GM19467 (cell line): ENCODE results near the gene GRB10.

Source experiments
- ATAC-seq: cut with Tn5 transposase; IDR thresholded peaks from one replicate; pipeline ENCODE4 v1.9.1; 2021; ENCODE audit warnings: mild to moderate bottlenecking, moderate library complexity; ENCODE audit not compliant: unreplicated experiment

GRB10 gene

DNA sequence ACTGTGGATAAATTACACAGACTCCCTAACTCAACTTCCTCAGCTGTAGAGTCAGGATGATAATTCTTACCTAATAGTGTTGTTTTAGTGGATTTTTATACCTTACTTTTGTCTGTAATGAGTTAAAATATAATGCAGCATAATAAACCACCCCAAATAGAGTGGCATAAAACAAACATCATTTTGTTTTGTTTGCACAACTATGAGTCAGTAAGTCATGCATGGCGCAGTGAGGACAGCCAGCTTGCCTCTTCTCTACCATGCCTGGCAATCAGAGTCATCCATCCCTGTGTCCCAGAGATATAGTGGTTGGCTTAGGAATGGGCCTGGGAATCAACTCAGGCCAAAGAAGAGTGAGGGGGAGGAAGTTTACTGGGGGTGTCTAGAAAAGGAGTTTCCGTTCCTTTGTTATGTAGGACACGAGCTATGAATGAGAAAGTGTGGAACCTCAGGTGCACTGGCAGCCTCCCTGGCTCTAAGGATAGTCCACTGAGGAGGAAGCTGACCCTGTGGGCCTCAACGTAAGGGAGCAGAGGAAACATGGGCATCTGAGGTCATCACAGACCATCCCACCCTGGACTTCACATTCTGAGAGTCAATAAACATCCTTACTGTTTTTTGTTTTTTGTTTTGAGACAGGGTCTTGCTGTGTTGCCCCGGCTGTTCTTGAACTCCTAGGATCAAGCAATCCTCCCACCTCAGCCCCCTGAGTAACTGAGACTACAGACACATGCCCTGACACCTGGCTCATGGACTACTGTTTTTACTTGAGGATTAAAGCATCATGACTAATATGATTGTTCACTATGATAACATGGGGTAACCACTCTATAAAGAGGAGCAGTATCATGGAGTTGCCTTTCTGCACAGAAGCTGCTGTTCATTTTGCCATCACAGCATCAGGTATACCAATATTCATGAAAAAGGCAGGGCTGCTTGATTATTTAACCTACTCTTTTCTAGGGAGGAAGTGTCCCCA, 21.0 kb upstream of the GRB10 start:
- ATAC-seq: no peak

DNA sequence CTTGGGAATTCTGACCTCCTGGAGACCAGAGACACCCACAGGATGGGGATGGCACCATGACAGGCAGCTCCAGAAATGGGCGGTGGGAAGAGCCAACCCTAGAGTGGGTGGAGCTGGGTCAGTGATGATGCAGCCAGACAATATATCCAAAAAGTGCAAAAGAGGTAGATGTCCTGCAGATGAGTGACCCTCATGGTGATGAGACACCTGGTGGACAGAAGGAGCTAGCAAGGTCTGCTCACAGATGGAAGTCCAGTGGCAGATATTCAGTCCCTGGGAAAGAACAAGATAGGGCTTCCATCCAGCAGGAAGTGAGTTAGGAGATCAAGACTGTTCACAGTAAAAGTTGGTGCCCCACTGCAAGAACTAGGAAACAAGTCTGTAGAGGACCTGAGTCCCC, 19.2 kb upstream of the GRB10 start:
- no peak for ATAC-seq

DNA sequence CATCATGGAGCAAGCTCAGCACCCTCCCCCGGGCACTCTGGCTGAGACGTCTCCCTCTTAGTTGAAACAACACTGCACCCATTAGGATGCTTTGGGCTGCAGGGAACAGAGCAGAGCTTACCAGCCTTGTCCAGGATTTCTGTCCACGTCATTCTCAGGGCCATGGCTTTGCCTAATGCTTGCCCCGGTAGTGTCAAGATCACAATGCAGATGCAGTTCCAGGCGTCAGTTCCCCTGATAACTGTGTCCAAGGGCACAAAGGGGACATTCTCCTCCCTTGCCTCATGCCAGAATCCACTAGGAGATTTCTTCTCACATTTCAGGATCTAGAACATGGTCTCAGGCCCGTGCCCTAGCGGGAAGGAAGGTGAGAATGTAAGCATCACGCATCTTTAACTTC, 17.2 kb upstream of the GRB10 start:
- ATAC-seq: no peak

DNA sequence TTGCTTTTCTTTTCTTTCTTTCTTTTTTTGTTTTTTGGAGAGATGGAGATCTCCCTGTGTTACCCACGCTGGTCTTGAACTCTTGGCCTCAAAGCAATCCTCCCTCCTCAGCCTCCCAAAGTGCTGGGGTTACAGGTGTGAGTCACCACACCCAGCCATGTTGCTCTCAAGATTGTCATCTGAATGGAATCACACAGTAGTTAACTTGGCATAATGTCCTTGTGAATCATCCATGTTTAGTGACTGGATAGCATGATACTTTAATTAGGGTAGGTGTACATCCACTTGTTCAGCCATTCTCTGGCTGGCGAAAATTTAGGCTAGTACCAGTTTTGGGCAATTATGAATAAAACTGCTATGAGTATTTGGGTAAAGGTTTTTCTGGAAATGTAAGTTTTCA, 15.4 kb upstream of the GRB10 start:
- ATAC-seq: no peak

DNA sequence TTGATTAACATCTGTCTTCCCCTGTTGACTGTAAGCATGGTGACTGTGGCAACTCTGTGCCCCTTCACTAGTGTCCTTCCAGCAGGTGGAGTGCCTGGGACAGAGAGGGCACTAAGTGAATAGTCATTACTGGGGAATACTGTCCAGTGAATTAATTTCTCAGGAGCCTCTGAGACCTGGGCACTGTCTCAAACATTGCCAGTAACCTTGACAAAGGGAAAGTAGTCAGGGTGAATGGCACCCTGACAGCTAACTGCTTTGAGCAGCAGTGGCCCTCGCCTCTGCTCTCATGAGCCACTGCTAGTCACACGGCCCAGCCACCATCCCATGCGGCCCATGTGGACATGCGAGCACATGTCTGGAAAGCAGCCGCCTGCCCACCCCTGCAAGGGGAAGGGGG, 13.1 kb upstream of the GRB10 start:
- ATAC-seq: no peak

DNA sequence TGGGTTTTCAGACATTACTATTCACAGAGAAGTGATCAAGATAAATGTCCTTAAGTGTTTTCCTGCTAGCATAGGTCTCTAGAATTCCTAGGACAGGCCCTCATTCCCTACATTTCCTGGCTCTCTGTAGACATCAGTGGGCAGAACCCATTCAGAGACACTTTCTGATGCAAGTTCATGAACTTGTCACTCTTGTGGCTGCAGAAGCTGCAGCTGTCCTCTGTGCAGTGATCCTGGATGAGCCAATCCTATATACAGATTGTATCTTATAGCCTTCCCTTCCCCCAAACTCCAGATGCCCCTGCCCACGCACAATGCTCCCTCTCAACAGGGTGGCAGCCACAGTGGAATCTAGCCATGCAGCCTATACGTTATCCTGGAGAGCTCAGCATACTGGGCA, 12.6 kb upstream of the GRB10 start:
- ATAC-seq: no peak

DNA sequence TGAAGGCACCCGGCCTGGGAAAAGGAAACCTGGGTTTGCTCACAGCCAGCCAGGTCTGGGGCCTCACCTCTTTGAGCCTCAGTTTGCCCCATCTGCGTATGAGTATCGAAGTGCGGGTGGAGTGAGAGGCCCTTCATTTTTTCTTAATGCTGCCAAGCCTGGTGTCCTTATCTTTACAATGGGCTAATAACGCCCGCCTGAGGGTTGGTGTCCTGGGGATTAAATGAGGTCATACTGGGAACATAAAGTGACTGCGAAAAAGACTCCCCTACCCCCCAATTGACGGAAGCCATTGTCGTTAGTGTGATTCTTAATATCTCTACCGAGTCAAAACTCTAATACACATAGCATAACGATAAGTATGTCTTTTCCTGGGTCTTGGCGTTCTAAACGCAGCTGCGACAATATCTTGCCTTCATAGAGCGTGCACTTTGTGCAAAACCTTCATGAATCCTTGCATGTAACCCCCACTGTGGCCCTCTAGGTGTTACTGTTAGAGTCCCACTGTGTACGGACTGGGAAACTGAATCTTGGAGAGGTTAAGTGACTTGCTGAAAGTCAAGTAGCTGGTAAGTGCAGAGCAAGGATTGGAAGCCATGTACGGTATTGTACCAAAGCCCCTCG, 11.4 kb upstream of the GRB10 start:
- ATAC-seq: no peak

DNA sequence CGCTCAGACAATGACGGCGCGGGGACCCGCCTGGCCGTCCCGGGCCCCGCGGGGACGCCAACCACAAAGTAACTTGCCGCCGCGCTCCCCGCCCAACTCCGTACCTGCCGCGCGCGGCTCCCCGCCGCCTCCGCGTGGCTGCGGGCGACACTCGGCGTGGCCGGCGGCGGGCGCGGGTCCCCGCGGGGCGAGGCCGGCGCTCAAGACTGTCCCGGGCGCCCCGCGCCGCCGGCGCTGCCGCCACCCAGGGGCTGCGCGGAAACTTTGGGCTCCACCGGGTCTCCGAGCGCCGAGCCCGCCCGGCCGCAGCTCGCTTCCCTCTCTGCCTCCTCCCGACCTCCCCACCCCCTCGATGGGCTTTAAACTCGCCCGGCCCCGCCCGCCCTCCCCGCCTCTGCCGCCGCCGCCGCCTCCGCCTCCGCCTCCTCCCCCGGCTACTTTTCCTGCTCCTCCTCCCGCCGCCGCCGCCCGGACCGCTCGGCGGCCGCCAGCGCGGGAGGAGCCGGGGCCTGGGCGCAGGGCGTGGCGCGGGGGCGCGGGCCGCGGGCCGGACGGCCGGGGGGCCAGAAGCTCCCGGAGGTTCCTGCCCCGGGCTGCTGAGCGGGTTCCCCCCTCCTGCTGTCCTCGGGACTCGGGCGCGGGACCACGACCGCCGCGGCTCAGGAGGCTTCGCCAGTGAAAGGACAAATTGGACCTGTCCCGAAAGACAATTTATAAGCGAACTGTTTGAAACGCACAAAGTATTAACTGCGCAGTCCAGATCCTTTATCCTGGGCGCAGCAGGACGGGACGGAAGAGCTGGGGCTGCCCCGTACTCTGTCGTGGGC, 10.6 kb upstream of the GRB10 start:
- ATAC-seq: no peak

DNA sequence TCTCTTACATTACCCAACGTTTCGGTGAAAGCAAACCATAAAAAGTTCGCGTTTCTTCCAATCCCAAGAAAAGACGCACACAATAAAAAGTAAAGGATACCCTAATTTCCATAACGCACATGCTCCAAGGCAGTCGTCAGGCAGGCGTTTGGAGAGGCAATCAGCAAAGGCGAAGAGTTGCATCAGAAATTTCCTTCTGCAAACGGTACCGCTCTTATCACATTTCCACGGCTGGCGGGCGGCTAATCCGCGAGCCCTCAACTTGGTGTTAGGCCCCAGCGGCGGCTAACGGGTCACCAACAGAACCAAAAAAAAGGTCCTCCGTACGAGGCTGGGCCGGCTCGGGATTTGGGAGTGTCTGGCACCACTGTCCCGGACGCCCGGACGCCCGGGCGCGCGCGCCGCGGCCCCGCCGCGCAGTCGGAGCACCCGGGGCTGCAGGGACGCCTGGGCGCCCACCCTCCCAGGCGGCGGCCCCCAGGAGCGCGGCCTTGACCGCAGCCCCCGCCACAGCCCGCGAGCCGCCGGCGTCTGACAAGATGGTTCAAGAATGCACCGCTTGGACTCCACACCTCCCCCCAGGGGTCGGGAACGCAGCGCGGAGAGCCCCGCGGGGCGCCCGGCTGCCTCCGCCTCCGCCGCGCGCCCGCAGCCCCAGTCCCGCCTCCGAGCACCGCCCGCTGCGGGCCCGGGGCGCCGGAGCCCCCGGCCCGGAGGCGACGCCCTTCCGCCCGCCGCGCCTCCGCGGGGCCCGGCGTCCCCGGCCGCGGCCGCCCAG, 9.8 kb upstream of the GRB10 start:
- no peak for ATAC-seq

DNA sequence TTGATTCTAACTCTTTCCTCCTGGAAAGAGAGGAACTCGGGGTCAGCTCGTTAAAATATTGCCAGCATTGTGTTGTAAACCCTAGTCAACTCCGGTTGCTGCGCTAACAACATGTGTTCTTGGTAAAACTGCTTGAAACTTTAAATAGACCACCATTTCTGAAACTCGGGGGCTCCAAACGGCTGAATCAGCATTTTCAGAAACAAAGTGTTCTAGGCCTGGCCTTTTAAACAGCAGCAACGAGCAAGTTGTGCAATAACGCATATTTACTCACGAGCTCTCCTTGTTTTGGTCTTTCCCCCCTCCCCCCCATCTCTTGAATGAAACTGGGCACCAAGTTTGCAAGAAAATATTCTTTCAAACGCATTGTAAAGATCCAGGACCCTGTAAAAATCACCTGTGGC, 9.2 kb upstream of the GRB10 start:
- ATAC-seq: no peak

DNA sequence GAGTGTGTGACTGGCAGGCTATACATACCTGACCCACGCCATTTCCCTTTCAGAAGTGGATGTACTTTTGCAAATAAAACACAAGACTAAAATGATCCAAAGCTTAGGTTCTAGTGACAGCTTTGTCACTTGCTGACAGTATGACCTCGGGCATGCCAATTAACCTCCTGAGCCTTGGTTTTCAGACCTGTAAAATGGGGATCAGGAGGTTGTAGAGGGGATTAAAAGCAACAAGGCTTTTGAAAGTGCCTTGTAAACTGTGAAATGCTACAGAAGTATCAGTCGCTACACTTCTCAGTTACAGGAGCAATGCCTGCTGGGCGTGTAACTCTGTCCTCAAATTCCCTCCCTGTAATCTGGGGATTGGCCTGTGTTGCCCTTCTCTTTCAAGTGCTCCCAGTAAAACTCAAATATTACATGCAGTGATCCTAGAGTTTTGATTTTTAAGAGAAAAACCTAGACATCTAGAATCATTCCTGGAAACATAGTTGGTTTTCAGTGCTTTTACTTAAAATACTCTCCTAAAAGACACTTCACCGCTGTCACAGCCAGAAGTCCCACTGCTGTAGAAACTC, 8.8 kb upstream of the GRB10 start:
- no peak for ATAC-seq

DNA sequence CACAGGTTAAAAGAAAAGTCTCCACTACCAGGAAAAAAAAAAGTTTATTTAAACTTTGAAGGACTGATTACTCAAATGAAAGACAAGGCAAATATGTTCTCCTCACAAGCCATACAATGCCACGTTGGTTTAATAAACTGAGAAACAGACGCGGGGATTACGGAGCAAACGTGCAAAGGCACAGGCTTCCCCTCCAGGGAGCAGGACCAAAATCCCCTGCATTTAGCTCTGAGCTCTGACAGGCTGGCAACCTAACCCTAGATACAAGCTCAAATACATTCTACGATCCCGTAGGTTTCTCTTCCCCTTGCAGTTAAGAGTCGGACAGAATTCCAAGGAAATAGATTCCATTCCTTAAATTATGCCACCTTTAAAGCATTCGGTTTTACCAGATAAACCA, 7.7 kb upstream of the GRB10 start:
- ATAC-seq: no peak

DNA sequence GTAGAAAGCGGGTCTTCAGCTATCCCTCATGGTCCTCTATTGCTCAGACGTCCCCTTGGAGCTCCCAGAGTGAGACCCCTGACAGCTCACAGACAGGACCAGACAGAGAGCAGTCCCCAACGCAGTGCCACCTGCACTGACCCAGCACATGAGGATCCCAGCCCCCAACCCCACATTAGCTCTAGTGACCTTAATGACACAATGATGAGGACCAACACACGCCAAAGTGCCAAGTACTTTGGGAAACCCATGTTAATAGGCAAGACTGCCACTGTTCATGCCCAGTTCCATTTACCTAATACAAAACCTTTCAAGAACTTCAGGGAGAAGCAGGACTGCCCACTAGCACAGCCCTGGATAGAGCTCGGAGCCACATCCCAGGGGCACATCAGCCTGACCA, 5.7 kb upstream of the GRB10 start:
- ATAC-seq: no peak

DNA sequence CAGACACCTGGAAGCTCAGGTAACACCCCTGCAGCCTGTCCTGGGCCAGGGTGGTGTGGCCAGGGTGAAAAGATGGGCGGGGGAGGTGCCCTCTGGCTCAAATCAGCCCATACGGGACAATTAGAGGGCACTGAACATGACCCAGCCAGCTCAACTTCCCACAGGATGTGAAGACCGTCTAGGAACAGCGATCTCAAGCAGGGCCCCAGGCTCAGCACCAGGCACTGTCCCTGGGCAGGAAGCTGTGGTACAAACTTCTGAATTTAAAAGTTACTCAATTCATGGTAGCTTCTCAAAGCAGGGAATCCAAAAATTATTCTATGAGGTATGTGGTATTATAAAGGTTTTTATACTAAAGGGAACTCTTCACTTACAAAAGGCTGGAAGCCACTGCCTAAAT, 5.1 kb upstream of the GRB10 start:
- no peak for ATAC-seq

DNA sequence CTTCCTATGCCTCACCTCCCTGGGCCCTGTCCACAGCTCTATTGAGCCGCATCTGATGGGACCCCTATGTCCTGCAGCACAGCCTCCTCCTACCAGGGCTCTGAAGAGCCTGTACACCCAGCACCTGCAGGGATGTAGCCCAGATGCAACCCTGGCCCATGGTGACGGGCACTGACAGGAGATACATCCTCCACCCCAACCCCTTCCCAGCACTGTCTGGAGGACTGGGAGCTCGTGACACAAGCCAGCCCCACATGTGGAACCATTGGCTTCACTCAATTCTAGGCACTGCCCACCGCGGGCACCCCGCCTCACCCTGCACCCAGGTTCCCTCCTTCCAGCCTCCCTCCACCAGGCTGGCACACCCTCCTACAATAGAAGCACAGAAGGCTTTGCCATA, 2.6 kb upstream of the GRB10 start:
- ATAC-seq: no peak

DNA sequence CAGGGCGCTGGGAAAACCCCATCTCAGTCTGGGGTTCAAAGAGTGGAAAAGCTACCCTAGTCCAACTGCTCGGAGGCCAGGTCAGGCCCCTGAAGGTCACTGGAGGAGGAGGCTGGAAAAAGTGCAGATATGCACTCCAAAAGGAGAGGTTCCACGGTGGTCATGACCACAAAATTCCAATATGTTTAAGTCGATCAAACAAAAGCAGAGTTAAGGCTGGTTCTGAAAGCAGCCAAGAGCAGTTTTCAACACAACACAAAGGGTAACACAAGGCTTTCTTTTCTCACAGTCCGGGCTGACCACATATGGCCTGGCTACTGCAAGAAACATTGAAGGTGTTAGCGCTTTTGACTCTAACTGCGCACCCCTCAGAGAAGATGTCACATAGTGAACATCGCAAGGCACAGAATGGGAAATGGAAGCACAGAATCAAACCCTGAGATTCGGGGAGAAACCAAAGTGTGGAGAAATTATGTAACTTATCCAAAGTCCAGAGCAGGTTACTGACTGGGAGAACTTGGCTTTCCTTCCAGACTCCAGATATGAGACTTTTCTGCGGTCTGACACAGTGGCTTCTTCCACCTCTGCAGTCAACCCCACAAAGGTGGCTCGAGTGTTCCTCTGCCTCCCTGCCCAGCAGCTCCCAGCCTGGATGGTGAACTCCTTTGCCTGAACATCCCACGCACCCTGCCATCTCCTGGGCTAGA, 1.3 kb upstream of the GRB10 start:
- no peak for ATAC-seq

DNA sequence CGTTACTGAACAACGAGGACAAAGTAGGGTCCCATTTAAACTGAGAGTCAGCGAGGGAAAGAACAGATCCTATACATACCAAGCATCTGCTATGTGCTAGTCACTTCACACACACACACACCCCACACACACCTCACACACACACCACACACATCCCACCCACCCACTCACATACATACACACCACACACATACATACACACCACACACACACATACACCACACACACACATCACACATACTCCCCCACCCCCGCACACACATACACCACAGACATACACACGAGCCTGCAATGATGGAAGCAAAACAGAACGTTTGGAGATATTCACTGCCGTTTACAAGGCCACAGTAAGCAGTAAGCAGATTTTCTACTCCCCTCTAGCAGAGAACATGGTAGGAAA, 607 bp upstream of the GRB10 start:
- ATAC-seq: no peak

DNA sequence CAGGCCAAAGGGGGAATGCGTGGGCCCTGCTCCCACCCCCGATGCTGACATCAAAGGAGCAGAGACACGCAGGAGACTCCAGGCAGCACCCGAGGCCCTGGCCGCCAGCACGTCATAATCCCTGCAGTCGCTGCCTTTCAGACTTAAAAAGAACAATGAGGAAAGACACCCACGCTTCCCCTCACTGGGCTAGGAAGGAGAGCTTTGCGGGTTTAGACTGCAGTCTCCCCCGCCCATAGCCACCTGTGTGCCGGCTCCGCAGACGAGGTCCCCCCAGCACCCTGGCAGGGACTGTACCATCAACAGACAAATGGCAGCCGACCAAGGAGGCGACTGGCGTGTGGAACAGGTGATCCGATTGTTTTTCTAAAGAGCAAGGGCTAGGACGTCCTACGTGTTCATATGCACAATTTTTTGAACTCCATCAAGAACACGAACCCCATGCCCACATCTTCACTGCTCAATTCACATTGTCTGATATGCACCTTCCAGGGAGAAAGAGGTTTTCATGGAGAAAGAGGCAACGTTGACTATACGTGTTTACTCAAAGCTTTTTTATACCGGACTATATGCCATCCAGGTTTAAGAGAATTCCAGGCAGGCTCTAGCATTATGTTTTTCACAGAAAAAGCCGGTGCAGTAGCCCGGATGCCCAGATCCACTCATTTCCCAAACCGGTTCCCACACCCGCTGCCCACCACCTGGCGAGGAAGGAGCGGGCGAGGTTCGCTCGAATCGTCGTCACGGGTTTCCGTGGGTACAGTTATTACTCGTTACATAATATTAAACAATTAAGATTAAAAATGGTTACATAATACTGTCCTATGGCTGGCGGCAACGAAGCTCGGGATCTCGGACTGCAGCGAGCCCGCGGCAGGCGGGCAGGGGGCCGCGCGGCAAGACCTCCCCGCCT, 1.1 kb downstream of the GRB10 start:
- no peak for ATAC-seq

DNA sequence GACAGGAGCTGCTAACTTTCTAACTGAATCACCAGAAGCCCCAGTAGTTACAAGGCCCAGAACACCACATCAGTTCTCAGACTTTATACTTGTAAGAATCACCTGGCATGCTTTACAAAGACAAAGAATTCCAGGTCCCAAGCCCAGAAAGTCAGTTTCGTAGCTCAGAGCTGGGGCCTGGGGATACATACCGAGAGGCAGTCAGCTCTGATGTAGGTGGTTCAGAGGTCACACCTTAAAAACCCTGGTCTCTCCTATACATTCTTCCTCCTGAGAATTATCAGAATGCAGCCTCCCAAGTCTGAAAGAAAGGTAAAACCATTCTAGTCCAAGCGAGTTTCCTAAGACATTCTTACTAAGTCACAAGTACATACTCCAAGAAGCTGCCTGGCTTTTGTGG, 2.3 kb downstream of the GRB10 start:
- ATAC-seq: no peak
